Tibial nerve (tissue), 3 donors: ENCODE measurements around the gene MAMDC2.

Source experiments
- POLR2A ChIP-seq, 2 donors: fragments of 450-650 bp; IDR thresholded peaks; one replicate each; pipeline ENCODE4 v1.6.1; 2017; ENCODE audit warnings: antibody characterized with exemption in 2 of 2, mild to moderate bottlenecking in 2 of 2, moderate library complexity in 2 of 2
- TF ChIP-seq, protein P1 (sequence below), 5 experiments: fragments of 200-600 bp in 3 of 5; fragments of 450-650 bp in 2 of 5; sonication (generic) in 3 of 5; IDR thresholded peaks; one replicate each; pipeline ENCODE4 v1.5.1; 2016 to 2019; ENCODE audit warnings: antibody characterized with exemption in 5 of 5, mild to moderate bottlenecking in 3 of 5, moderate library complexity in 2 of 5

DNA sequence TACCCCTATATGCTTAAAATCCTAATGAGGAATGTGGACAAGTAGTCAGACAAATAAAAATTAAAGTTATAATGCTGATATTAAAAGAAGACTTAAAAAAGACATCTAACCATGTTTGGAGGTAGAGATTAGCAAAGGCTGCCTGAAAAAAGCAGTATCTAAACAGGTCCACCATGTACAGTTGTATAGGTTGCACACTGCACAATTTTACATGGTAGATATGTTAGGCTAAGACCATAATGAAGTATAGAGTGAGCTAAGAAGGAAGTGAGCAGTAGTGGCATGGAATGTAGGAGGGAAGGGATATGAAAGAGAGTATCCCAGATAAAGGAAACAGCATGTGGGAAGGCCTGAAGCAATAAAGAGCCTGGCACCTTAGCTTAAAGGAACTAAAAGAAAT, 51.1 kb downstream of the MAMDC2 start:
- TF ChIP-seq, protein P1, sequence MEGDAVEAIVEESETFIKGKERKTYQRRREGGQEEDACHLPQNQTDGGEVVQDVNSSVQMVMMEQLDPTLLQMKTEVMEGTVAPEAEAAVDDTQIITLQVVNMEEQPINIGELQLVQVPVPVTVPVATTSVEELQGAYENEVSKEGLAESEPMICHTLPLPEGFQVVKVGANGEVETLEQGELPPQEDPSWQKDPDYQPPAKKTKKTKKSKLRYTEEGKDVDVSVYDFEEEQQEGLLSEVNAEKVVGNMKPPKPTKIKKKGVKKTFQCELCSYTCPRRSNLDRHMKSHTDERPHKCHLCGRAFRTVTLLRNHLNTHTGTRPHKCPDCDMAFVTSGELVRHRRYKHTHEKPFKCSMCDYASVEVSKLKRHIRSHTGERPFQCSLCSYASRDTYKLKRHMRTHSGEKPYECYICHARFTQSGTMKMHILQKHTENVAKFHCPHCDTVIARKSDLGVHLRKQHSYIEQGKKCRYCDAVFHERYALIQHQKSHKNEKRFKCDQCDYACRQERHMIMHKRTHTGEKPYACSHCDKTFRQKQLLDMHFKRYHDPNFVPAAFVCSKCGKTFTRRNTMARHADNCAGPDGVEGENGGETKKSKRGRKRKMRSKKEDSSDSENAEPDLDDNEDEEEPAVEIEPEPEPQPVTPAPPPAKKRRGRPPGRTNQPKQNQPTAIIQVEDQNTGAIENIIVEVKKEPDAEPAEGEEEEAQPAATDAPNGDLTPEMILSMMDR (IDR thresholded peaks at IDR 0.05), result no peak
- TF ChIP-seq POLR2A (IDR thresholded peaks at IDR 0.05), result no peak
